HepG2 (cell line): ENCODE measurements around the gene FAM149A. TPM values are rescaled to one million over a fixed set of nuclear protein-coding genes. Genes with fewer than 3 reads are reported as not detected.

Experiments used
- ARNT2 ChIP-seq: sonication (generic); formaldehyde crosslinking; IDR thresholded peaks from 2 replicates; pipeline ENCODE4 v1.8.0; 2022; ENCODE audit warnings: mild to moderate bottlenecking, low read depth, missing genetic modification reagents, moderate library complexity
- ATAD3A ChIP-seq: sonication (generic); formaldehyde crosslinking; IDR thresholded peaks from 2 replicates; pipeline ENCODE4 v1.4.0; 2020; ENCODE audit warnings: missing genetic modification reagents
- FOXJ3 ChIP-seq: sonication (generic); formaldehyde crosslinking; IDR thresholded peaks from 2 replicates; pipeline ENCODE4 v1.4.0; 2020; ENCODE audit warnings: missing genetic modification reagents, mild to moderate bottlenecking, borderline replicate concordance
- HNRNPK ChIP-seq: fragments of 200-400 bp; formaldehyde crosslinking; IDR thresholded peaks from 2 replicates; pipeline ENCODE4 v1.6.1; 2018; ENCODE audit warnings: low read length, low read depth, moderate library complexity, mild to moderate bottlenecking; ENCODE audit not compliant: poor library complexity, severe bottlenecking
- HOMEZ ChIP-seq: IDR thresholded peaks from 2 replicates; pipeline ENCODE4 v1.6.1; 2016; ENCODE audit warnings: low read depth
- POLR2AphosphoS5 ChIP-seq: IDR thresholded peaks from 2 replicates; pipeline ENCODE4 v1.6.1; 2012; ENCODE audit warnings: low read depth, low read length
- RARG ChIP-seq: sonication (generic); formaldehyde crosslinking; IDR thresholded peaks from 2 replicates; pipeline ENCODE4 v1.4.0; 2020; ENCODE audit warnings: low read depth, mild to moderate bottlenecking, missing genetic modification reagents
- RBFOX2 ChIP-seq: fragments of 200-400 bp; formaldehyde crosslinking; IDR thresholded peaks from 2 replicates; pipeline ENCODE4 v1.6.1; 2017; ENCODE audit warnings: low read depth, mild to moderate bottlenecking, low read length
- SP2 ChIP-seq: sonication (generic); formaldehyde crosslinking; IDR thresholded peaks from 2 replicates; pipeline ENCODE4 v1.5.1; 2020; ENCODE audit warnings: mild to moderate bottlenecking, missing genetic modification reagents
- ZNF333 ChIP-seq: sonication (generic); formaldehyde crosslinking; IDR thresholded peaks from 2 replicates; pipeline ENCODE4 v1.4.0; 2020; ENCODE audit warnings: mild to moderate bottlenecking, missing genetic modification reagents, borderline replicate concordance
- ZNF501 ChIP-seq: sonication (generic); formaldehyde crosslinking; IDR thresholded peaks from 2 replicates; pipeline ENCODE4 v1.5.1; 2020; ENCODE audit warnings: mild to moderate bottlenecking, moderate library complexity, missing genetic modification reagents
- ZNF503 ChIP-seq: sonication (generic); formaldehyde crosslinking; IDR thresholded peaks from 2 replicates; pipeline ENCODE4 v1.4.0; 2020; ENCODE audit warnings: missing genetic modification reagents
- ZNF768 ChIP-seq: sonication (generic); formaldehyde crosslinking; IDR thresholded peaks from 2 replicates; pipeline ENCODE4 v1.4.0; 2020; ENCODE audit warnings: missing genetic modification reagents
- ZSCAN9 ChIP-seq: IDR thresholded peaks from 2 replicates; pipeline ENCODE4 v1.6.1; 2016; ENCODE audit warnings: borderline replicate concordance
- polyA plus RNA-seq, 8 experiments: library from polyadenylated mRNA; depleted of rRNA in 3 of 8; stranded (reverse) in 7 of 8; unstranded in 1 of 8; fragments of >200 nt; fragmentation: Illumina TruSeq in 4 of 8; extraction: Trizol in 4 of 8; gene quantifications; 2 replicates each; pipeline versions ENCODE4 v1.2.1 to v1.2.3, GENCODE V29; 2011 to 2016; ENCODE audit warnings: low read depth in 4 of 8, missing spikeins in 1 of 8, mixed read lengths in 1 of 8; ENCODE audit not compliant: insufficient read depth in 1 of 8
- total RNA-seq, 5 experiments: library from RNA; depleted of rRNA; stranded (reverse); fragments of >200 nt; fragmentation: Illumina TruSeq; extraction: Trizol; gene quantifications; 2 replicates each; pipeline ENCODE4 v1.2.3, GENCODE V29; 2016; ENCODE audit warnings: low read depth in 1 of 5
- TF ChIP-seq, protein P1 (sequence below): sonication (generic); formaldehyde crosslinking; IDR thresholded peaks from 2 replicates; pipeline ENCODE4 v1.5.0; 2020; ENCODE audit warnings: mild to moderate bottlenecking, missing genetic modification reagents
- TF ChIP-seq, protein P2 (sequence below): sonication (generic); formaldehyde crosslinking; IDR thresholded peaks from 2 replicates; pipeline ENCODE4 v1.5.1; 2020; ENCODE audit warnings: mild to moderate bottlenecking, moderate library complexity, missing genetic modification reagents
- TF ChIP-seq, protein P3 (sequence below): IDR thresholded peaks from 2 replicates; pipeline ENCODE4 v1.6.1; 2012; ENCODE audit warnings: inconsistent platforms

The FAM149A gene
- total and polyA plus RNA-seq, 2 of the 13 experiments (the other 11 are each of a cell fraction or from before 2014, with no cell fraction given): not detected

- no peak for TF ChIP-seq ATAD3A (CRISPR knock-in tag)
- peak; percentile 66; the same call in 1 of the 2 replicates for TF ChIP-seq ZNF768
- peak; percentile 60; the same call in 1 of the 2 replicates for TF ChIP-seq ZNF333
- TF ChIP-seq ZNF501 (CRISPR knock-in tag): peak; percentile 81
- TF ChIP-seq RBFOX2: peak; percentile 95
- TF ChIP-seq HOMEZ (CRISPR knock-in tag): peak; percentile 31; the same call in 1 of the 2 replicates
- TF ChIP-seq SP2 (CRISPR knock-in tag): no peak
- peak; percentile 86 for TF ChIP-seq ARNT2 (CRISPR knock-in tag)
- TF ChIP-seq ZSCAN9 (CRISPR knock-in tag): peak; percentile 70
- TF ChIP-seq, protein P1, sequence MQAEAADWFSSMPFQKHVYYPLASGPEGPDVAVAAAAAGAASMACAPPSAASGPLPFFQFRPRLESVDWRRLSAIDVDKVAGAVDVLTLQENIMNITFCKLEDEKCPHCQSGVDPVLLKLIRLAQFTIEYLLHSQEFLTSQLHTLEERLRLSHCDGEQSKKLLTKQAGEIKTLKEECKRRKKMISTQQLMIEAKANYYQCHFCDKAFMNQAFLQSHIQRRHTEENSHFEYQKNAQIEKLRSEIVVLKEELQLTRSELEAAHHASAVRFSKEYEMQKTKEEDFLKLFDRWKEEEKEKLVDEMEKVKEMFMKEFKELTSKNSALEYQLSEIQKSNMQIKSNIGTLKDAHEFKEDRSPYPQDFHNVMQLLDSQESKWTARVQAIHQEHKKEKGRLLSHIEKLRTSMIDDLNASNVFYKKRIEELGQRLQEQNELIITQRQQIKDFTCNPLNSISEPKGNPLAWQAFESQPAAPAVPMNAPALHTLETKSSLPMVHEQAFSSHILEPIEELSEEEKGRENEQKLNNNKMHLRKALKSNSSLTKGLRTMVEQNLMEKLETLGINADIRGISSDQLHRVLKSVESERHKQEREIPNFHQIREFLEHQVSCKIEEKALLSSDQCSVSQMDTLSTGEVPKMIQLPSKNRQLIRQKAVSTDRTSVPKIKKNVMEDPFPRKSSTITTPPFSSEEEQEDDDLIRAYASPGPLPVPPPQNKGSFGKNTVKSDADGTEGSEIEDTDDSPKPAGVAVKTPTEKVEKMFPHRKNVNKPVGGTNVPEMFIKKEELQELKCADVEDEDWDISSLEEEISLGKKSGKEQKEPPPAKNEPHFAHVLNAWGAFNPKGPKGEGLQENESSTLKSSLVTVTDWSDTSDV (CRISPR knock-in tag): 0 out of 2 replicates have a peak, but pooled peaks have one; percentile 24
- TF ChIP-seq, protein P2, sequence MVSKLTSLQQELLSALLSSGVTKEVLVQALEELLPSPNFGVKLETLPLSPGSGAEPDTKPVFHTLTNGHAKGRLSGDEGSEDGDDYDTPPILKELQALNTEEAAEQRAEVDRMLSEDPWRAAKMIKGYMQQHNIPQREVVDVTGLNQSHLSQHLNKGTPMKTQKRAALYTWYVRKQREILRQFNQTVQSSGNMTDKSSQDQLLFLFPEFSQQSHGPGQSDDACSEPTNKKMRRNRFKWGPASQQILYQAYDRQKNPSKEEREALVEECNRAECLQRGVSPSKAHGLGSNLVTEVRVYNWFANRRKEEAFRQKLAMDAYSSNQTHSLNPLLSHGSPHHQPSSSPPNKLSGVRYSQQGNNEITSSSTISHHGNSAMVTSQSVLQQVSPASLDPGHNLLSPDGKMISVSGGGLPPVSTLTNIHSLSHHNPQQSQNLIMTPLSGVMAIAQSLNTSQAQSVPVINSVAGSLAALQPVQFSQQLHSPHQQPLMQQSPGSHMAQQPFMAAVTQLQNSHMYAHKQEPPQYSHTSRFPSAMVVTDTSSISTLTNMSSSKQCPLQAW (CRISPR knock-in tag): peak; percentile 72
- TF ChIP-seq RARG: 0 out of 2 replicates have a peak, but pooled peaks have one; percentile 53
- TF ChIP-seq FOXJ3 (CRISPR knock-in tag): peak; percentile 29; the same call in 1 of the 2 replicates
- TF ChIP-seq, protein P3, sequence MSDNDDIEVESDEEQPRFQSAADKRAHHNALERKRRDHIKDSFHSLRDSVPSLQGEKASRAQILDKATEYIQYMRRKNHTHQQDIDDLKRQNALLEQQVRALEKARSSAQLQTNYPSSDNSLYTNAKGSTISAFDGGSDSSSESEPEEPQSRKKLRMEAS: peak; percentile 29
- no peak for TF ChIP-seq HNRNPK
- TF ChIP-seq POLR2AphosphoS5: peak; percentile 58
- TF ChIP-seq ZNF503 (CRISPR knock-in tag): peak; percentile 46; the same call in 1 of the 2 replicates
Measured at GRCh38 chr4:186191200-186192065, 86.9 kb downstream of the FAM149A start, which contains the start of gene CYP4V2 (continued).
